CD4-positive, alpha-beta T cell treated with Interleukin-21 for 1 hour (primary cell): ENCODE data around the gene RAB20.

Experiments used
- DNase-seq: peaks from one replicate; pipeline ENCODE4 v3.0.0-alpha.2; 2020

Gene RAB20

DNA sequence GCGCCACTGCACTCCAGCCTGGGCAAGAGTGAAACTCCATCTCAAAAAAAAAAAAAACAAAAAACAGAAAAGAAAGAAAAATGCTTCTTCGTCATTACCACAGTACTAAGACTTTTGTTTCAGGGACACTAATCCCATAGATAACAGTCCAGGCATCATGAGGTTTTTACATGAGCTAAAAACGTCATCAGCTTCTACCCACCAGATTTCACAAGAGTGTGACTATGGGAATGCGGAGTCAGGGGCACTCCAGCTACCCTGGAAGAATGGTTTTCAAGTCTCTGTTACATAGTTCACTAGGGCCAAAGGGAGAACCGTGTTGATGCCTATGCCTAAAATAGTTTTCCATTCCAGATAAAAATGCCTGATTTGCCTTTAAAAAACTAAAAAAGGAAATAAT lies 33.2 kb downstream of the RAB20 start:
- DNase-seq = no peak

DNA sequence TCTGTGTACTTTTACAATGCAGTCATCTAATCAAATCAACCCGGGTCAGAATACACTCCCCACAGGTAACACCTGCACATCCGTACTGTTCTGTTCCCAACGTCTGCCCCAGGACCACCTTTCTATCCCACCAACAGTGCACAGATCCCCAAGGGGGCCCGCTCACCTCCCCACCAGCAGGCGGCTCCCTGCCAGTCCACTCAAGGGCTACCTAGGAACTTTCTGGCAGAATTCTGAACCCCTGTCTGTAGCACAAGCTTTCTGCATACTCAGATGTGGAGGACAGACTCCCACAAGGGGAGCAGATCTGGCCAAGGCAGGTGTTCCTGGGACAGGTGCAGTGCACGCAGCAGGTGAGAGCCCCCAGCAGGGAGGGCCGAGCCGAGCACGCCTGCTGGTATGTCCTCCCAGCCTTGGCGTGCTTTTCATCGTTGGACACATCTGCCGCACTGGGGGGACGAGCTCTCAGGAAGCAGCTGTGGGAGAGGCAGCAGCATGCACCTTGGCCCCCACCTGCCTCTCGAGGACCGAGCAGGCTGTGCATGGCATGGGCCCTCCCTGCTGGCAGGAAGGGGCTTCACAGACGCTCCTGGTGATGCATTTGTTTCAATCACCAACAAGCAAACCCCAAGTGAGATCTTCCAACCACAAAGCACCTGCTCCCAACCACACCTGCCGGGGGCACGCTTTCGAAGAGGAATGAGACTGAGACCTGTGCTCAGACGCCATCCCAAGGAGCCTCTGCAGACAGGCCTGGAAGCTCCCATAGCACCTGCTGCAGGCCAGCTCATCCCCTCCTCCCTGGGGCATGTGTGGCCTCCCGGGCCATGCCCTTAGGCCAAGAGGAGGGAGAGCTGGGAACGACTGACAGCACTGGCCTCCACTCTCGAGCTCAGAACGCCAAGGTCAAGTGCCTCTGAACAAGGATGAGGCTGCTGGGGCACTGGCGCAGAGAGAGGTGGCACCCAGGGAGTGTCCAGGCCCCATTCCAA lies 35.9 kb downstream of the RAB20 start:
- no peak for DNase-seq

DNA sequence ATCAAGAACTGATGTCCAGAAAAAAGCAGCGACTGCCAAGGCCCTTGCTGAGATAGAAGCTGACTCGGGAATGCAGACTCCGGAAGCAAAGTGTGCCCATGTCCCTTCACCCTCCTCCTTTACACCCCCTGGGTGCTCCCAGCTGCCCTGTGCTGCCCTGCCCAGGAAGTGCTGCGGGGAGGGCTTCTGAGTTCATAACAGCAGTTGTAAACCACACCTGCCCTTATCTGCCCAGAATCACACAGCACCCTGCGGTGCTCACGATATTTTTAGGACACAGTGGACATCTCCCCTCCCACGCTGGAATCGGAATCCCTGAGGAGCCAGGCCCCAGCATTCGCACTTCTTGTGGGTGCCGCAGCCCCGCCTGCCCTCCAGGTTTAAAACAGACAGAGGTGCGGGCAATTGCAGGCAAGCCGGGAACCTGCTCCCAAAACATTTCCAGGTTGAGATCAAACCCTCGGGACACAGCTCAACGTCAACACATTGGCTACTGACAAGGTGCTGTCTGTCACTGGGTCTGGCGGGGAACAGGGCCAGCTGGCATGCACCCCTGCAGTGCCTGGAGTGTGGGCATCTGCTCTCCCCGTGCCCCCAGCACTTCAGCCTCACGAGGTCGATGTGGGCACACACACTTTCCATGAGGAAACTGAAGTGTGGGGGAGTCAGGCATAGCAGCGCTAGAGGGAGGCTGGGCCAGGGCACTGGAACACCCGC lies 36.8 kb downstream of the RAB20 start:
- DNase-seq = no peak

DNA sequence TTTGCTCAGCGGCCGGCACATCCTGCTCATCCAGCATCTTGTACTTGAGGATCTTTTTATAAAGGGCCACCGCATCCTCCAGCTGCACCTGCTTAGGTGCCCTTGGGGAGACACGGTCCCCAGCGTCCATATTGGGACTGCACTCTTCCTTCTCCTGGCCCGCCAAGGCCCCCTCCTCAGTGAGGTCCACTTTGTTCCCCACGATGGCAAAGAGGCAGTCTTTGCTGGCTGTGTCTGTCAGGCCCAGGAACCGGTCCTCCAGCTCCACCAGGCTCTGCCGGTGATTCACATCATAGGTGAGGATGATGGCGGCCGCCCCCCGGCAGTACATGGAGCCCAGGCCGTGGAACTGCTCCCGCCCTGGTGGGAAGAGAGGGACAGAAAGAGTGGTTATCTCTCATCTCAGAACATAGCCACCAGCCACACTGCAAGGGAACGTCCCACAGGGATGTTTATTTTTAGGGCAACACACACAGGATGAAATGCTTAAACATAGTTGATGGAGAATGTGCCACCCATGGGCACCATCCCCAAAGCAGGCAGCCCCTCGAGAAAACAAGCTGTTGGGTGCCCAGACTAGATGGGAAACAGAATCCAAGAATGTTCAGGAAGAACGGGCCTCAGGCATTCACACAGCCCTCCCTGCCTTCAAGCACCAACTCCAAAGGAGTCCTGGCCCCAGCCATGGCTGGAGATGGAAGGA lies 37.5 kb downstream of the RAB20 start:
- DNase-seq = no peak

DNA sequence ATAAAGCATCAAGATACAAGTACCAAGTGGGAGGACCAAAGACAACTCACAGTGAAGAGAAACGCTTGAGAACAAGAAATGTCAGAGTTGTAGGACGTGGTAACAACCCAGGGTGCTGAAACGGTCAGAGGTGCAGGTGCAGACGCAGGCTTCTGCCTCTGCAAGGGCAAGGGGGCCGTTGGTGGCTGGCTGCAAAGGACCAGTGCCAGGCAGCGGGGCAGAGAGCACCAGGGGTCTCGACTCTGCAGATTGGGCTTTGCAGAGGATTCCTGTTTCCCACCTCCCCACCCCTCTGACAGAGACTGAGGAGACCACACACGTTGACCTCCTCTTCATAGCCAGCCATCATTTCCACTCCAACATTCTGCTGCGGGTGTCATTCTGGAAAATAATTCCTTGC lies 38.3 kb downstream of the RAB20 start:
- DNase-seq = no peak

DNA sequence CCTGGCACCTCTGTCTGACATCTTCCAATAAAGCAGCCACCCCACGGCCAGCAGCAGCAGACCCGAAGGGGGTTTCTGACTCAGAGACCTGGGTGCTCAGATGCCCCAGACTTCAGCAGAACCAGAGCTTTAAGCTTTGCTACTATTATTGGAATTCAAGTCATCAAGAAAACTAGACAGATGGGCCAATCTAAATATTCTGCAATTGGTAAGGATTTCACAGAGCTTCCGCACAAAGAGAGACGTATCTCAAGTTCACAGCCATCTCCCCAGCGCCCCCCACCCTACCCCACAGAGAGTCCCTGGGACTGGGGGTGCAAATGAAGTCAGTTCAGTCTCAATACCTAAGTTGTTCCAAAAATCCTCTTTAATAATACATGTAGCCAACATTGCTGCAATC lies 38.8 kb downstream of the RAB20 start:
- no peak for DNase-seq

DNA sequence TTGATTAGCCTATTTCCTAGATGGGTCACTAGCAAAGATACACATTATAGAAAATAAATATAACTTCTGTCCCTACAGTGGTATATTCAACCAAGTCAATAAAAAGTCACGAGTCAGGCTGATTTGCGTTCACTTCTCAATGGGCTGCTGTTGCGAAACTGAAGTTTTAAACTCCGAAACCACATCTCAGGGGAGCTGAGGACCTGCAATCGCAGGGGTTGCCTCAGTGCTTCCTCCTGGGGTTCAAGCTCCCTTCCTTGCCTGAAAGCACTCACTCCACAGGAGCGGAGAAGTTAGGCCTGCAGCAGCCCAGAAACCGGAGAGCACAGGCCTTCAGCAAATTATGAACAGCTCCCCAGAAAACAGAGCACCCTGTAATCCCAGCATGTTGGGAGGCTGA lies 39.6 kb downstream of the RAB20 start:
- no peak for DNase-seq

DNA sequence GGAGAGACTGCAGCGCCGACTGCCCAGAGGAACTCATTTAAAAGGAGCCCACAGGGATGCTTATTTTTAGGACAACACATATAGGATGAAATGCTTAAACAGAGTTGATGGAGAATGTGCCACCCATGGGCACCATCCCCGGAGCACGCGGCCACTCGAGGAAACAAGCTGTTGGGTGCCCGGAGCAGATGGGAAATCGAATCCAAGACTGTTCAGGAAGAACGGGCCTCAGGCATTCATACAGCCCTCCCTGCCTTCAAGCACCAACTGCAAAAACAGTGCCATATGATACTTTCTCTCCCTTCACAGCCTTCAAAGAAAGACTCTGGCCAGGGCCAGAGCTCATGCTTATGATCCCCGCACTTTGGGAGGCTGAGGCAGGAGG lies 40.2 kb downstream of the RAB20 start:
- no peak for DNase-seq

DNA sequence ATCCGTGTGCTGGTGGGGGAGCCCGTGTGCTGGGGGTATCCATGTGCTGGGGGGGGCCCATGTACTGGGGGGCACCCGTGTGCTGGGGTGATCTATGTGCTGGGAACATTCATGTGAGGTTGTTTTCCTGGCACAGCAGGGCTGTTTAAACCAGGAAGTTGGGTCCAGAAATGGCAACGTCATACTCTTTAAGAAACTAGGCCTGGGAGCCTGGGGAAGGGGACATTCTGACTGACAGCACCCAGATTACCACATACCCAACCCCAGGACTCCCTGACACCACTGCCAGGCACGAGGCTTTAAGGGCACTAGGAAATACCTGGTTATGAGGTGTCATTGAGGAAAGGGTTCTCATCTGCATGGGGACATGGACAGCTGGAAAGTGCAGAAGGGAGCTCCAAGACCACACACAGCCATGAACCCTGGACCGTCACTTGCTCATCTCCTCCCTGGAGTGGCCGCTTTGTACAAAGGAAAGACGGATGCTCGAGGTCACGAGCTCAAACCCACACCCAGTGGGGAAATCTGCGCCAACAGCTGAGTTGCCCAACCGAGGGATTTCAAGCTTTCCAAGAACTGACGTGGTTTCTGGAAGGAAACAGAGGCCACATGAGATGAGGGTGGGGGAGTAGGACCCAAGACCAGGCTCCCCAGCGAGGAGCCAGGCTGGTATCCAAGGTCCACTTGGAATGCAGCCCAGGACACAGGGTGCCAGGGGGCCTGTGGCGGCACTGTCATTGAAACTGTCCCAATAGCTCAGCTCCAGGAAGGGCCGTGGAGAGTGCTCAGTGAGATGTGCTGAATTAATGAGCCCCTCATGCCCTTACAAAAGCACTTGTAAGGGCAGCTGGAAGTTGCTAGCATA lies 40.9 kb downstream of the RAB20 start:
- no peak for DNase-seq

DNA sequence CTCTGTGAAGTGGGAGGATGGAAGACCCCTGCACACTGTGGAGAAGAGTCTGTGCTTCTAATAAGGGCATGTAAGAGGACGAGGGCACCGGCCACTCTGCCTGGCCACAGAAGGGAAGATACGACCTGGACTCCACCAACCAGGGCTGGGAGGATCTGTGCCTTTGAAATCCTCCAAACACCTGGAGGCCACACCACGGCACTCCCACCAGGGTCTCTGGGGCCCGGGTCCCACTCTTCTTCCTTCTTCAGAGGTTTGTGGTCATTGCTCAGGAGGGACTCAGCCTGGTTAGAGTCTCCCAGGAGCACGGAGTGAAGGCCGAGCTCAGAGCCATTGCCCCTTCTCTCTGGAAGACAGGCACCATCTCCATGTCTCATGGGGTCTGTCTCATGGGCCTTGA lies 42.0 kb downstream of the RAB20 start:
- no peak for DNase-seq

DNA sequence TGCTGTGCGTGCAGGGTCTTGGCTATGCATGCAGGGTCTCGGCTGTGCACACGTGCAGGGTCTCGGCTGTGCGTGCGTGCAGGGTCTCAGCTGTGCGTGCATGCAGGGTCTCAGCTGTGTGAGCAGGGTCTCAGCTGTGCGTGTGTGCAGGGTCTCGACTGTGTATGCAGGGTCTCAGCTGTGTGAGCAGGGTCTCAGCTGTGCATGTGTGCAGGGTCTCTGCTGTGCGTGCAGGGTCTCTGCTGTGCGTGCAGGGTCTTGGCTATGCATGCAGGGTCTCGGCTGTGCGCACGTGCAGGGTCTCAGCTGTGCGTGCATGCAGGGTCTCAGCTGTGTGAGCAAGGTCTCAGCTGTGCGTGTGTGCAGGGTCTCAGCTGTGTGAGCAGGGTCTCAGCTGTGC lies 42.5 kb downstream of the RAB20 start:
- DNase-seq = no peak

DNA sequence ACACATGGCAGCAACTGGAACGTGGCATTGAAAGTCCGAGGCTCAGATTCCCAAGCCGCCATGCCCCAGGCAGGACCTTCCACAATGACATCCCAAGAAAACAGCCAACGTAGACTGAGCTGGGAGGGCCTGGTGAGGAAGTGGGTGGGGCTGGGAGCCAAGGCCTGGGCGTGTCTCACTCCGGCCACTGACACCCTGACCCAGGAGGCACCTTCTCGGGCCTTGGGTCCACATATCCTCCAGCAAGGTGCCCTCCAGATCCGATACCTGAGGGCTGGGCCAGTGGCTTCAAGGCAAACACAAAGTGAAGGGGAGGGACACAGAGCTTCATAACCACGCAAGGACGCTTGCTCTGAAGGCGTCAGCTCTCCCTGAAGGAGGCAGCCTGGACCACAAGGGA lies 43.0 kb downstream of the RAB20 start:
- DNase-seq = no peak

DNA sequence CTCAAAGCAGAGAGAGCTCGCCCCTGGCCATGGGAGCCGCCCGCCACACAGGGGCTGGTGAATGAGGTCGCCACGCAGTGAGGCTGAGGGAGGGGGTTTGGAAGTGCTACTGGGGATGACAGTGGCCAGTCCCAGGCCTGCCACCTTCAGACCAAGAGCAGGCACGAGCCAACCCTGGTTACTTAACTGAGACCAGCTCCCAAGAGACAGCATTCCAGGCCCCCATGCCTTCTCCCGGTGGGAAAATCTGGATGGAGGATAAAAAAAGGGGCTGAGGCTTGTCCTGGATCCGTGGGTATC lies 43.3 kb downstream of the RAB20 start:
- no peak for DNase-seq

DNA sequence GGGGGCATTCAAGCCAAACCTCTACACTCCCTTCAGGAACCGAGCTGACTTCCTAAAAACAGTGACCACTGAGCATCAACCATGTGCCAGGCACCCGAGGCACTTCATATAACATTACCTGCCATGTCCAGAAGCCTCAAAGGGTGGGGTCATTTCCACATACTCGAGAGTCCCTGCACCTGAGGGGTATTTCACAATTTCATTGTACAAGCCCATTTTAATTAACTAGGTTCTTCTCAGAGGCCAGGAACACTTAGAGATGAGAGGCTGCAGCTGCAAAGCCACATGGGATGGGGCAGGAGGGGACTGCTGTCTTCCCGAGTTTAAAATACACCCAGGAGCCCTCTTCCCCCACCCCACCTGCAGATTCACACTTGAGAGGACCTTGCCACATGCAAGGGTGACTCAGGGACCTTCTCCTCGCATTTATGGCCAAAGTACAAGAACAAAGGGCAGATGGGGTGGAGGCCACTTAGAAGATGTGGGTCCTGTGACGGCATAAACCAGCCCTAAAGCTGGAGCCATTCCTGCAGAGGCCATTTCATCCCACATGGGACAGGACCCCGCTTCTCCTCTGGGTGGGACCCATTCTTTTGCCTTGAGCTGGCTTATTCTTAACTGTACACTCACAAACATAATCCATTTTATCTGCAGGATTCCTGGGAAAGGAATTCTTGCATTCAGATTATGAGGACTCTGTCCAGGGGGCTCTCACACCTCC lies 43.9 kb downstream of the RAB20 start:
- DNase-seq = no peak

DNA sequence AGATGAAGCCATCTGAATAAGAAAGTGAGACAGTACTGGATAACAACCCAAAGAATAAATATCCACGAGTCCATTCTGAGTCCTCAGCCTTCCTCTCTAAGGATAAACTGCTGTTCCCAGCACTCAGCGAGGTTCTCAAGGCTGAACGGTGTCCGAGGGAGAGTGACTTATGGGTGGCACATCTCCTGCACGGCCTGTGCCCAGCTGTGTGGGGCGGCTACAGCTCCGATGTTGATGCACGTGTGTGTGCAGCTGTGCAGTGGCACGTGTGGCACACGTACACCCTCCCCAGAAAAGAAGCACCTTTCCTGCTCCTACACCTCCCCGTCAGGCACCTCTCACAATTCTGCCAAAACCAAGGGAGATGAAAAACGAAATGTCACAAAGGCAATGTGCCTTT lies 45.0 kb downstream of the RAB20 start:
- no peak for DNase-seq

DNA sequence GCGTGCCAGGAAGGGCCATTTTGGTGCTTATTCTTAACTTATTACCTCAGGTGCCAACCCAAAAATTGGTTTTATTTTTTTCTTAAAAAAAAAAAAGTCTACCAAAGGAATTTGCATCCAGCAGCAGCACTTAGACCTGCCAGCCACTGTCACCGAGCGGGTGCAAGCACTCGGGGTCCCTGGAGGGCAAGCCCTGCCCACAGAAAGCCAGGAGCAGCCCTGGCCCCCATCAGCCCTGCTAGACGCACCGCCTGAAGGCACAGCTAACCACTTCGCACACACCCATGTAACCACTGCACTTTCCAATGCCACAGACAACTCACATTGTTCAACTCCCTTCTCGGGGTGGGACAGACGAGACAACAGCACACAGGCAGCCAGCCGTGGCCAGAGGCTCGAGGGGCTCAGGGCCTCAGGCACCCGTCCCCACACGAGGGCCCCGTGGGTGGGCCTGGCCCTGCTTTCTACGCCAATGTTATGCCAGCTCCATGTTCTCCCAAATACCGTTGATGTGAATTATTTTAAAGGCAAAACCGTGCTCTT lies 49.3 kb downstream of the RAB20 start:
- no peak for DNase-seq

DNA sequence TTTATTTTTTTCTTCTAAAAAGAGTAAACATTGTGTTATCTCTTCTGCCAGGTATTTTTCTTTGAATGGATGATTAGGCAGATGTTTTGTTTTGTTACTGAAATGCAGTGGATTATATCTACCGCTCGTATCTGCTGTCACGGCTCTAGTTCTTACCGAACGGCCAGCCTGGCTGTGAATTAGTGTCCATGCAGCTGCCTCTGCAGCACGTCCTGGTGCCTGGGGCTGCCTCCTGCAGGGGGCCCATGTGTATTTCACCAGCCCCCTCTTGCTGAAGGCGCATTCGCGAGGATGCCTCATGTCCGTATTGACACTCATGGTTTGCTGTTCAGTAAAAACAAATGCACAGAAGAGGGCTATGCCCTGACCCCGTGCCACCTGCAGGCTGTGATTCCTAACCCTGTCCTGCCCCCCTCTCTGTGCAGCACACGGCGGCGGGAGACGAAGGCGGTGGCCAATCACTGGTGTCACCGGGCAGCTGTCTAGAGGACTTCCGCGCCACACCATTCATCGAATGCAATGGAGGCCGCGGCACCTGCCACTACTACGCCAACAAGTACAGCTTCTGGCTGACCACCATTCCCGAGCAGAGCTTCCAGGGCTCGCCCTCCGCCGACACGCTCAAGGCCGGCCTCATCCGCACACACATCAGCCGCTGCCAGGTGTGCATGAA lies 49.9 kb downstream of the RAB20 start:
- DNase-seq = no peak

DNA sequence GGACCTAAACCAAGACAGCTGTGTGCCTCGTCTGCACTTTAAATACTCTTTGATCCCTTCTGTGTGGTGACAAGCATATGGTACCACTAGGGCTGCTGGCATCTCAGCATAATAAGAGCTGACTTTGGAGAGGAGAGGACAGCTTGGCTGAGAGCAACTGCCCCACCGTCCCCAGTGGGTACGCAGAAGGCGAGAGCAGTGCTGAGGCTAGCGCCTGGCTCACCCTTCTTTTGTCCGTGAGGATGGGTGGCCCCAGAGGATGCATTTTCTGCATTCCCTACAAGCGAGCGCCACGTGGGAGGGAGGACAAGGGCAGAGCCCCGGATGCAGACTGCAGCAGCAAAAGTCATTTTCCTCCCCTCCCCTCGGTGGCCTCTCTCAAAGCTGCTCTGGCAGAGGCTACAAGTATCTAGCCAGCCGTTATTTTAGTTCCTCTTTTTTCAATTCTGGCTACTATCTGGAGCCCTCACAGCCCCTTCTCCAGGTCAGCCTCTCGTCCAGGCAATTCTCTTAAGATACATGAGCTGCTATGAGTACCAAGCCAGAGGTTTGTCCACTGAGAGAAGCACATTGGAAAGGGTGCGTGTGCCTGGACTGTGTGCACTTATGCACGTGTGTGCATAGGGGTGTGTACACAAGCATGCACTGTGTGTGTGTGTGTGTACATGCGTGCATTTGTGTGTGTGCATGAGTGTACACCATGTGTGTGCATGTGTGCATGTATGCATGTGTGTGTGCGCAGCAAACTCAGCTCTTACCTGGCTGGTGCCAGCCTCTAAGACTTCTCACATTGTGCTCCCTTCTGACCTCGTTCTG lies 51.3 kb downstream of the RAB20 start:
- no peak for DNase-seq

DNA sequence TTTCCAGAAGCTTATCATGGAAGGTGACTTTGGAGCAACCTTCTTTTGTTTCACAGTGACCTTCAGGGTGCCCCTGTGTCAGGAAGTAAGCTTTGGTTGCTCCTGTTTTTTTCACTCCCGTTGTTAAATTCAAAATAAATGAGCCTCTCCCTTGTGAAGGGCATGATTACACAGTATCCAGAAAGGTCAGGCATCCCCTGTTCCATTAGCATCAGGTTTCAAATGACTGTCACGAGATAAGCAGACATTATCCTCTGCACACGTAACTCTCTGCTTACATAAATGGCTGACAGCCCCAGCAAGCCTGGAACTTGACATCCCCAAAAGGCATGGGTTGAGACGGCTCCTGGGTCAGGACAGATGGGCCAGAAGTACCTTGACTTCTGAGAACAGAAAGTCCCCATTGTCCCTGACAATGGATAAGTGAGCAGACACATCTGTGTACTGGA lies 52.0 kb downstream of the RAB20 start:
- DNase-seq = no peak

DNA sequence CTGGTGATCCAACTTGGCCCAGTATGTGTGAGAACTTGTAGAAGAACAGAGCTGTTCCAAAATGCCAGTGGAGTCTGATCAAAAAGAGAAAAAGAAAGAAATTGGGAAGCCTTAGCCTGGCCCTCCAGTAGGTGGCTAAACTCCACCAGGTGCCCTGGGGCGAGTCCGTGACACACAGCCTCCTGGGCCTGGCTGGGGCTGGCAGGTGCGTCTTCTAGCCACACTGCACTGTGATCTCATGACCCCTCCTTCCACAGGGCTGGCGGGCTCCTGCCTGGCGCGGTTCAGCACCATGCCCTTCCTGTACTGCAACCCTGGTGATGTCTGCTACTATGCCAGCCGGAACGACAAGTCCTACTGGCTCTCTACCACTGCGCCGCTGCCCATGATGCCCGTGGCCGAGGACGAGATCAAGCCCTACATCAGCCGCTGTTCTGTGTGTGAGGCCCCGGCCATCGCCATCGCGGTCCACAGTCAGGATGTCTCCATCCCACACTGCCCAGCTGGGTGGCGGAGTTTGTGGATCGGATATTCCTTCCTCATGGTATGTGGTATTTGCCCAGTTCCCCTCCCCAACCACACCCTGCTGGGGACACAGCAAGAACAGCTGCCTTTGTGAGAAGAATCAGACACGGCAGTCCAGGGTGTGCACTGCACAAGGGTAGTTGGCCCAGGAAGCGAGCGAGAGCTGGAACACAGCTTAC lies 53.7 kb downstream of the RAB20 start:
- no peak for DNase-seq
